Measurements from ENCODE around the gene LSM14A.
A peak's percentile ranks its signal among the peaks of the same experiment; 100 is the strongest.
"Not testable (repeated sequence)": the region's sequence is repeated elsewhere in the genome, so short reads cannot be mapped to it uniquely, and the experiment has no call there.

Gene LSM14A

DNA sequence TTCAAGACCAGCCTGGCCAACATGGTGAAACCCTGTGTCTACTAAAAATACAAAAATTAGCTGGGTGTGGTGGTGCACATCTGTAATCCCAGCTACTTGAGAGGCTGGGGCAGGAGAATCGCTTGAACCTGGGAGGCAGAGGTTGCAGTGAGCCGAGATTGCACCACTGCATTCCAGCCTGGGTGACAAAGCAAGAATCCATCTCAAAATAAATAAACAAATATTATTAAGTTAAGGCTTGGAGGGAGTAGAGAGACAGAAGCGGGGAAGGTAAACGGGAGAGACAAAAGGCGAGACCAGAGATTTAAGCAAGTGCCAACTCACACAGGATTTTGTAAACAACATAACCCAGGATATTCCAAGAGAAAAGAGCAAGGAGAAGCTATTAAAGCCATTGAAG lies 12.8 kb upstream of the LSM14A start:
- DNase-seq = not testable (repeated sequence)

DNA sequence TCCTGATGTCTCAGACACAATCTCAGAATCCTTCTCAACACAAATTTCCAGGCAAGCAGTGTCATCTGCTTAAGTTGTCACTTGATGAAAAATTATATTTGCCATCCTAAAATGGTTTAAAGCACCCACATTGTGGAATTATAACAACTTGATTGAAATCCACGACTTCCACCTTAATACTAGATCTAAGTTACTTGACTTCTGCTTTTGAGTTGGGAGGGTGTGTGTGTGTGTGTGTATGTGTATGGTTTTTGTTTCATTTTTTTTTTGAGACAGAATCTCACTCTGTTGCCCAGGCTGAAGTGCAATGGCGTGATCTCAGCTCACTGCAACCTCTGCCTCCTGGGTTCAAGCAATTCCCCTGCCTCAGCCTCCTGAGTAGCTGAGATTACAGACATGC lies 10.4 kb upstream of the LSM14A start:
- DNase-seq = not testable (repeated sequence)

DNA sequence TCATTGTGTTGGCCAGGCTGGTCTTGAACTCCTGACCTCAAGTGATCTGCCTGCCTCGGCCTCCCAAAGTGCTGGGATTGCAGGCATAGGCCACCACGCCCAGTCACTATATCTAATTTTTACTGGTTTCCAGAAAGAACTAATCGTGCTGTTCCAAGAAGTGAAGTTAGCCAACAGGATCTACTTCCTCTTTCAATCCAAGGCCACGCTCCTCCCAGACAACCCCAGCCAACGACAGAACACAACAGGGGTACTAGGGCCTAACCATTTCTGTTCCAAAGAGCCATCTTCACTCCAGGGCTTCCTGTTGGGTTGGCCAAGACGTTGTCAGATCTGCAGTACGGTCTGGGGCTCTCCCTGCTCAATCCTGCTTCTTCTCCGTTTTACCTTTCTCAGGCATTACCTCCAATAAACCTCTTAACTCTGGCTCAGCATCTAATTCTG lies 7.0 kb upstream of the LSM14A start:
- DNase-seq = no peak

DNA sequence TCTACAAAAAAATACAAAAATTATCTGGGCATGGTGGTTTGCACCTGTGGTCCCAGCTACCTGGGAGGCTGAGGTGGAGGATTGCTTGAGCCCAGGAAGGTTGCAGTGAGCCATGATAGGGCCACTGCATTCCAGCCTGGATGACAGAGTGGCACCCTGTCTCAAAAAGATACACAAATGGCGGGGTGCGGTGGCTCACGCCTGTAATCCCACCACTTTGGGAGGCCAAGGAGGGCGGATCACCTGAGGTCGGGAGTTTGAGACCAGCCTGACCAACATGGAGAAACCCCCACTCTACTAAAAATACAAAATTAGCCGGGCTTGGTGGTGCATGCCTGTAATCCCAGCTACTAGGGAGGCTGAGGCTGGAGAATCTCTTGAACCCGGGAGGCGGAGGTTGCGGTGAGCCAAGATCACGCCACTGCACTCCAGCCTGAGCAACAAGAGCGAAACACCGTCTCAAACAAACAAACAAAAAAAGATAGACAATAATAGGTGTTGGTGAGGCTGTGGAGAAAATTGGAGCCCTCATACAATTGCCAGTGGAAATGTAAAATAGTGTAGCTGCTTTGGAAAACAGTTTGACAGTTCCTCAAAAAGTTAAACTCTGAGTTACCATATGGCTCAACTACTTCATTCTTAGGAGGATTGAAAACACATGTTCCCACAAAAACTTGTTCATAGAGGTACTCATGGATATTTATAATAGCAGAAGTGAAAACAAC lies 2.7 kb upstream of the LSM14A start:
- not testable (repeated sequence) for DNase-seq

DNA sequence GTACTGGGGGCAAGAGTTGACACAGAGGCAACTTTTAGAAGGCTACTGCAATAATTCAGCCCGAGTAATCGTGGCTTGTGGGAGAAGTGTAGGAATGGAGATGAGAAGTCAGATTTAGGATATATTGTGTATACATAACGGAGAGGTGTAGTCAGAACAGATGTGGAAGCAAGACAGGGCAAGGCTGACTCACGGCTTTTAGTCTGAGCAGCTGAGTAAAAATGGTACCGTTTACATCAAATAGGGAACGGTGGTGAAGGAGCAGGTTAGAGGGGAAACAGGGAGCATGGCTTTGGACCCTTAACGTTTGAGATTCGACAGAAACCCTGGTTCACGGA lies 796 bp upstream of the LSM14A start:
- DNase-seq = peak; percentile 91

DNA sequence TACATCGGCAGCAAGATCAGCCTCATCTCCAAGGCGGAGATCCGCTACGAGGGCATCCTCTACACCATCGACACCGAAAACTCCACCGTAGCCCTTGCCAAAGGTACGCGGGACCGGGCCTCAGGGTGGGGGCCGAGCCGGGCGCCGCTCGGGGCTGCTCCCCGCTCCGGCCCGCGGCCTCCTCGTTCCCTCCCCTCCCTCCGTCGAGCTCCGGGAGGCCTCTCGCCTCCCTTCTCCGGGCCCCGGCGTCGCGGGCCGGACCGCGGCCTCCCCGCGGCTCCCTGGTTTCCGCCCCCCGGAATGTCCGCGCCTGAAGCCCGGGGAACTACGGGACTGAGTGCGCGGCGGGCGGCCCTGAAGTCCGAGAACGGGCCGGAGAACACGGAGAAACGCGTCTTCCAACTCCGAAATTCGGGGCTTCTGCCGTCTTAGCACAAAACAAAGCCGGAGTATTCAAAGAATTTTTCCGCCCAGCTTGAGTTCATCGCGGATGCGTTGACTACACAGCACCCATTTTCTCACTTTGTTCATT lies 423 bp downstream of the LSM14A start:
- peak; percentile 34 for DNase-seq

DNA sequence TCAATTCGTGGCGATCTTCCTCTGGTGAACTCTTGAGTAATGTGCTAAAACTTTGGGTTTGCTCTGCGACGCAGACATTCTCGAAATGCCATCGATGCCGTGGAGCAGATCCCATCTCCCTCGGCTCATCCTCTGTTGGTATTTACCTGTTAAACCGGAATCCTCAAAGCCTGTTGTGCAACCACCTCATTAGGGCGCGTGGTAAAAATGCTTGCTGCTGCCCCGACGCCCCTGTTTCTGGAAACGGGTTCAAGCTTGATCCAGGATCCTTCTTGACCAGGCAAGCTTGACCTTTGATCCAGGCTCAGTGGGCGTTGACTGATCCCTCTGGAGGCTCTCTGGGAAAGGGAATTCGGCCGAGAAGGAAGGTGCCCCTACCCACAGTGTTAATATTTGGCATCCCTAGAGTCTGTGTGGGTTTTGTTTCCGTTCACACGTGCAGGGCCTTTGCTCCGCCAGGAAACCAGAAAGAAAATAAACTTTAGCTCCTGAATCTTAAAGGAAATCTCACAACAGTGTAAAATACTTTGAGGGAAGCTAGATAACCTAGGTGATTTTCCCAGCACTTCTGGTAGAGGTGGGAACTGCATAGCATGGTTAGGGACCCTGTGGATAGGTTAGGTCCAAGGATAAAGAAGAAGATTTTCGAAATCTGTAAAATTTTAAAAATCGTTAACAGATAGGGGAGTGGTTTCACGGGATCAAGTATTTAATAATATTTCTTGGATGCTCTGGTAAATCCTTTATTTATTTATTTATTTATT lies 1.1 kb downstream of the LSM14A start:
- DNase-seq = peak; percentile 35

DNA sequence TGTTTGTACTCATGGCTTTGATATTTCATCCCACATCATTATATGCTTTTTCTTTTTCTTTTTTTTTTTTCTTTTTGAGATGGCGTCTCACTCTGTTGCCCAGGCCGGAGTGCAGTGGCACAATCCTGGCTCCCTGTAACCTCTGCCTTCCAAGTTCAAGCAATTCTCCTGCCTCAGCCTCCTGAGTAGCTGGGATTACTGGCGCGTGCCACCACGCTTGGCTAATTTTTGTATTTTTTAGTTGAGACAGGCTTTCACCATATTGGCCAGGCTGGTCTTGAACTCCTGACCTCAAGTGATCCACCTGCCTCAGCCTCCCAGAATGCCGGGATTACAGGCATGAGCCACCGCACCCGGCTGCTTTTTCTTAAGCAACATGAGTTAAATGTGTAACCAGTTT lies 2.9 kb downstream of the LSM14A start:
- not testable (repeated sequence) for DNase-seq

DNA sequence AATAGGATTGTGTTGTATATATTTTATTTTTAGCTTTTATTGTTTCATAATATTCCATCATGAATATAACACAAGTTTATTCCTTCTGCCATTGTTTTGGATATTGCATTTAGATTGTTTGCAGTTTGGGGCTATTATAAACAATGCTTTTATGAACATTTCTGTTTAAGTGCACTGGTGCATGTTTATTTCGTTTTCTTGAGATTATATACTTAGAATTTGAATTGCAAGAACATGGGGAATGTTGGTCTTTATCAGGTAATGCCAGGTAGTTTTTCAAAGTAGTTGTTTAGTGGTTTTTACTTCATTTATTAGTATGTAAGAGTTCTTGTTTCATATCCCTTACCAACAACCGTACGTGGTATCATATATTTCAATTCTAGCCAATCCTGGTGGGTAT lies 4.3 kb downstream of the LSM14A start:
- DNase-seq = no peak

DNA sequence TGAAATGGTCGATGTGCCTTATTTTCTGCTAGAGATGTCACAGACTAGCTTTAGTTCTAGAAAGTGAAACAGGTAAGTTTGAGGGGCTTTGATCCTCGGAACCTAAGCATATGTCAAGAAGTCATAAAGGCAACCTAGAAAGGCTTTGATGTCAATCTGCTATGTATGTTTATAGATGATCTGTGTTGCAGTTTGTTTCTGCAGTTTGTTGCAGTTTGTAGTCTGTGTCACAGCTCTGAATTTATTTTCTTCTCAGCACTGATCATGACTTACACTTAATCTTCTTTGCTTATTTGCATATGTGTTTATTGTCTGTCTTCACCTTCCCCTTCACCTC lies 5.9 kb downstream of the LSM14A start:
- DNase-seq = no peak

DNA sequence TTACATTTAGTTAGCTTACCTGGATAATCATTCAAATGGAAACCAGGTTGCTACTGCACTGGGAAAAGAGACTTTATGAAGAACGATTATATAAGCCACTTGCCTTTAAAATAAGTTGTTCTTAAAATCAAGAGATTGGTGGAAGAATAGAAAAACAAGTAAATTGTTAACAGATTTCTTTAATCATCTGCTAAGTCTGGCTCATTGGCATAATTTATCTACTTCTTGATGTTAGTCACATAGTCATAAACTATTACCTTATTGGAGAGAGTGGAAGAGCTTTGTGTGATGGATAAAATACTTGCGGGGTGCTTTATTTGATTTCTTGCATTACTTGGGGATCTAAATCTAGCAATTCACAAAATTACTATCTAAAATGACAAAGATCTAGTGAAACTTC lies 6.8 kb downstream of the LSM14A start:
- no peak for DNase-seq

DNA sequence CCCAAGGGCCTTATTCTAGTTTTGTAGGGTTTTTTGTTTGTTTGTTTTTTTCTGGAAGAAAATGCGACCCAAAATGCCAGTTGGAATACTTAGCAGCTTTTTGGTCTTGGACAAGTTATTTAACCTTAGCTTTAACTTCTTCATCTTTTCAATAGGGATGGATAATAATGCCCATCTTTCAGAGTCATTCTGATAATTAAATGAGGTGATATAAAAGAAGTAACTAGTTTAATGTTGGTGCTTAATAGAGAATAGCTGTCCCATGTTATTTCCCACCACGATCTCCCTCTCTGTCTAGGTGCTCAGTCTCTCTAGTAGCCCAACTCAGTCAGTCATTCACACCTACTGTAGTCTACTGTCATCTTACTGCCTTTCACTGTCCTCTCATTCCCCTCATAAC lies 8.0 kb downstream of the LSM14A start:
- DNase-seq = no peak

DNA sequence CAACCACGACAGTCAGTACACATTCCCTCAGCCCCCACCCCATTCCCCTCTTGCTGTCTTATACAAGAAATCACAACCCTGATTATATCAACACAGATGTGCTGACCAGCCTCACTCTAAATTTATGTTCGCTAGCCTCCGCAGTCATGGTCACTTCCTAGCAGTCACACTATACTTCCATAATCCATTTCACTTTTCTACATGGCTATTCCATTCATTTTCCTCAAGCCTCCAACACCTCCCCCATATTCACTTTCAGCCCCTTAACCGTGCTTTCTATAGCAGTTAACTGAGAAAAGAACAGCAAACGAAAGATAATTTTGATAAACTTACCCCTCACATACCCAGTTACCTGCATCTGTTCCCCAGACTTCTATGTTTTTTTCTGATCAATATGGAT lies 8.4 kb downstream of the LSM14A start:
- no peak for DNase-seq

DNA sequence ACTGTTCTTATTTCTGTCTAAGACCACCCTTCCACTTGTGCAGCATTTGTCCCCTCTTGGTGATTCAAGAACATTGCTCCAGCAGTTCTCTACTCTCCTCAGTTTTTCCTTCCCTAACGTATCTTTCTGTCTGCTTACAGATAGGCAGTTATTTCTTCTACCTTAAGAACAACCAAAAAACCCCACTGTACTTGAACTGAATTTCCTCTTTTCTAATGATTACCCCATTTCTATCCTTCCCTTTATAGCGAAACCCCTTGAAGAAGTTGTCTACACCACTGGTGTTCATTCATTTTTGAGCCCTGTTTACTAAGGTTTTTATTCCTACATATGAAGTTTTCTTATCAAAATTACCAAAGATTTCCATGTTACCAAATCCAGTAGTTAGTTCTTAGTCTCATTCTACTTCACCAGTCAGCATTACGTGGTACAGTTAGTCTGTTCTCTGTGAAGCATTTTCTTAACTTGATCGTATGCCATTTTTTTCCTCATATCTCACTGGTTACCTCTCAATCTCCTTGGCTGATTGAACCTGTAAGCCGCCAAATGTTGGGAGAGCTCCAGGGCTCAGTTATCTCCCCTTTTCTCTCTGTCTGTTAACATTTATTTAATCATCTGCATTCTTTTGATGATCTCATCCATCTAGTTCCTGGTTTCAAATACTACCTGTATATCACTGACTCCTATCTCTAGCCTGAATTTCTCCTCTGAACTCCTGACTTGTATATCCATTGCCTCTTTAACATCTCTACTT lies 9.0 kb downstream of the LSM14A start:
- no peak for DNase-seq

DNA sequence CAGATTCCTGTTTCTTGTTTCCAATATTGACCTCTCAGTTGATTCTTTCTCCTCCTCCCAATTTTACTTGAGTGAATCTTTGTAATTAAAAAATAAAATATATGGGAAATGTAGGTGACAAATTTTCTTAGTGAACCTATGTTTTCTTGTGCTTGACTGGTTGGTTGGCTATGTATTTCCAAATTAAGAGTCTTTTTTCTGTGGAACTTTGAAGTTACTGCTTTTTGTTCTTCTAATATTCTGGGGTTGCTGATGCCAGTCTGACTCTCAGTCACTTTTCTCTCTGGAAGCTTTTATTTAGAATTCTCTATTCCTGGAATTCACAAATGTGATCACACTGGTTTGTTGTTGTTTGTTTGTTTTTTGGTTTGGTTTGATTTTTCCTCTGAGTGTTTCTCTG lies 9.8 kb downstream of the LSM14A start:
- DNase-seq = no peak

DNA sequence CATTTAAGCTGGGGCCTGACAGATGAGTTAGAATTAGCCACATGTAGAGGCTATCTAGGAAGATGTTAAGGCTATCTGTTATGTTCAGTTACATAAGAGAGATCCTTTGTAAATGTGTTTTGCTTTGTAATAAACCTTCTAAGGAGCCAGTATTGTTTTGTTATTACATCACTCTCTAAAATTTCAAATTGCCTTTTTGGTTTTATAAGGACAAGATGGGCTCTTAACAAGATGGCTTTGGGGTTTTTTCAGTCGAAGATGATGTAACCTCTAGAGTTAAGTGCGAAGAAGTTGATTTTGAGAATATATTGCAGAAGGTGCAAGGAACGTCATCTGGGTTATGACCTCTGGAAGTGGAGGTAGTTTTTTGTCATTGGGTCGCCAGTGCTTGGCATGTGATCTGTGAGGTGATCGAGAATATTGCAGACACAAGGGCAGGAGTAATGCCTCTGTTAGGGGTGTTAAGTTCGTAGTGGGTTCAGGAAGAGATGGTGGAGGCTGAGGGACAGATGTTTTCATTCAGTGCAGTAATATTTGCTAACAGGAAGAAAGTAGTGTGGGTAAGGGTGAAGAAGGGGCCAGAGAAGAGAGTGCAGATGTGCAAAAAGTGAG lies 12.7 kb downstream of the LSM14A start:
- no peak for DNase-seq

DNA sequence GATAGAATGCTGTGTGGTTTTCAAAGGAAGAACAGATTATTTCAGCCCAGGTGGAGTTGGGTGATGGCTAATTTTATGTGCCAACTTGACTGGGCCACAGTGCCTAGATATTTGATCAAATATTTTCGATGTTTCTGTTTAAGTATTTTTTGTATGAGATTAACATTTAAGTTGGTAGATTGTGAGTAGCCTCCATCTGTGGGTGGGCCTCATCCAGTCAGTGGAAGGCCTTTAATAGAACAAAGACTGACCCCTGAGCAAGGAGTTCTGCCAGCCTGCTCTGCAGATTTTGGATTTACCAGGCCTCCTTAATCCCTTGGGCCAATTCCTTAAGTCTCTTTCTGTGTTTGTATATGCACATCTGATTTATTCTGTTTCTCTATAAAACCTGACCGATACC lies 13.9 kb downstream of the LSM14A start:
- no peak for DNase-seq

DNA sequence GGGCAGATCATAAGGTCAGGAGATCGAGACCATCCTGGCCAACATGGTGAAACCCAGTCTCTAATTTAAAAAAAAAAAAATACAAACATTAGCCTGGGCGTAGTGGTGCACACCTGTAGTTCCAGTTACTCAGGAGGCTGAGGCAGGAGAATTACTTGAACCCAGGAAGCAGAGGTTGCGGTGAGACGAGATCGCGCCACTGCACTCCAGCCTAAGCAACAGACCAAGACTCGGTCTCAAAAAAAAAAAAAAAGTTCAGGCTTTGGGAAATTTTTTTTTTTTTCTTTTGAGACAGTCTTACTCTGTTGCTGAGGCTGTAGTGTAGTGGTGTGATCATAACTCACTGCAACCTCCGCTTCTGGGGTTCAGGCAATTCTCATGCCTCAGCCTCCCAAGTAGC lies 14.7 kb downstream of the LSM14A start:
- DNase-seq = no peak

DNA sequence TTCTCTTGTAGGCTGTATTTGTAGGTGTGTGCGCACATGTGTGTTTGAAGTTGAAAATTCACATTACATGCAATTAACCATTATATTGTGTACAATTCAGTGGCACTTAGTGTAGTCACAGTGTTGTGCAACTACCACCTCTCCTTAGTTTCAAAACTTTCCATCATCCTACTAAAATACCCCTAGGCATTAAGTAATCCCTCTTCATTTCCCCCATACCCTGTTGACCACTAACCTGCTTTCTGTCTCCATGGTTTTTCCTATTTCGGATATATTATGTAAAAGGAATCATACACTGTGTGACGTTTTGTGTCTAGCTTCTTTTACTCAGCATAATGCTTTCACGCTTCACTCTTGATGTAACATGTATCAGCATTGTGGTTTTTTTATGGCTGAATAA lies 16.1 kb downstream of the LSM14A start:
- no peak for DNase-seq

DNA sequence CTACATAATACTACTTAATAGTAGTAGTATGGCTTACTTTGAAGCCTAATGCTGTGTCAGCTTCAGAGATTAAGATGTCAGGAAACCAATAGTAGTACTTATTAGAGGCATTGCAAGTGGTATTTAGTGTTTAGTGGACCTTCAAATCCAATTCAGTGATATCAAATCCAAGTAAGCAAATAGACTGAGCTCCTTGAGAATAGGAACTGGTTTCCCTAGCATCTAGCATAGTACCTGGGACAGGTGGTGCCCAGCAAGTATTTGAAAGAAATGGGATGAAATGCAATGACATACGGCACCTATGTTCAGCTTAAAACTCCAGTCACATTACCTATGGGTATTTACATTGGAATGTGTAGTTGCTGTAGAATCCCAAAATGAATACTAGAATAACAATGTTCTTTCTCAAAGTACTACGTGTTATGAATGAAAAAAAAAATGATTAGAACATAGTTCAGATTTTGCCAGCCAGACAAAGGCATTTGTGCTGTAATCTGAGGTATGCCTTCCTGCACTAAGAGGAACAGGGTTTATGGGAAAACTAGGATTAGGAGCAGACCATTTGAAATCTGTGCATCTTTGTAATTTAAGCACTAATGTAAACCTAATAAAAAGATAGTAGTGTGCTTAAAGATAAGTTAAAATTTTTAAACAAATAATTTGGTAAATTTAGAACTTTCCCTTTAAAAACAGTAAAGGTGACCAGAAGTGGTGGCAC lies 17.1 kb downstream of the LSM14A start:
- no peak for DNase-seq

DNA sequence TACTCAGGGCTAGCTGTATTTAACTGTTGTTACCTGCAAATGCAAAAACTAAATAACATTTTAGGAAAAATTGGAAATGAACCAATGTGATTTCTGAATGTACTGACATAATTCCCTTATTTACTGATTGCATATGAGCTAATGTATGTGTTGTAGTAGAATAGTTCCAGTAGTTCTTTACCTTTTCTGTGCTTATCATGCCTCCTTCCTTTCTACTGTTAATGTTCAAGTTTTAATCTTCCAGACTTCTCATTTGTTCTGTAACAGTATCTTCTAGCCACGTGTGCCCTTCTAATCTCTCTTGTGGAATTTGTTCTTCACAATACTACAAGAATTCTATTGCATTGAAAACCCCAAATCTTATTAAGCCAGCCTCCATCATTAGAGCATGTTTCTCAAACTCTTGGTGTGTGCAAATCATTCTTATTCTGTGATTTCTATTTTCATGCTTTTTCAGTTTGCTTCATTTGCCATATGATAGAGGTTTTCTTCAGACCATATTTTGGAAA lies 17.7 kb downstream of the LSM14A start:
- no peak for DNase-seq

DNA sequence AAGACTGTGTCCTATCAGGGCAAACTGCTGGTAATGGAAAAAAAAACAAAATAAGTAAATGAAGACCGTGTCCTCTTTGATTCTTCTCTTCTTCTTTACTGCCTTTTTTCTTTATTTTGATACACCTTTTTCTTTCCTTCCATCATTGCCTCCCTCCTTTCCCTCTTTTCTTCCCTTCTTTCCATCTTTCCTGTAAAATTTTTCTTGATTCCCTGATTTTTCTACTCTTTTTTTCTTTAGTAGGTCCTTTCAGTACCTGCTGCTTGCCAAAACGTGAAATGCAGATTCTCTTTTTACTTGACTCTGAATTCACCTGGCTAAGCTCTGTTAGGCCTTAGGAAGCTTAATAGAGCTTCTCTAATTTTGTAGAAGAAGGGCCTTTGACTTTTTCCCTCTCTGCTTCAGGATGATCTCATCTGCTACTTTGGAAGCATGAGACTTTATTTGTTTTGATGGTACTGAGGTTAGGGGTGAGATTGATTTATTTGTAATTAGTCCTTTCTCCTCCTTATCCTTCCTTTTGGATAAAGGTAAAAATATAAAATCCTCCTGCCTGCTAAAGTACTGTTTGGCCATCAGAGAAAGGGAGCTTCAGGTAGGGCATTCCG lies 19.2 kb downstream of the LSM14A start:
- DNase-seq = no peak
